ENCODE results near the gene RDM1.

- no peak for TF ChIP-seq CTCF (conservative IDR thresholded peaks at IDR 0.05; ENCODE audit: low read length)
- no peak for TF ChIP-seq EZH2phosphoT487 (IDR thresholded peaks at IDR 0.05; ENCODE audit: borderline replicate concordance, low read depth, low read length)
Observed at GRCh38 chr17:35973333-35974260, 43.0 kb upstream of the RDM1 start.
